GM23338 (cell line): ENCODE measurements around the gene DGKB. TPM values are rescaled to one million over a fixed set of nuclear protein-coding genes. Genes with fewer than 3 reads are reported as not detected.

ENCODE experiments used
- ATAC-seq: fragments of 200-7000 bp; cut with Tn5 transposase; 3 replicates; pipeline ENCODE4 v1.9.1; 2020
- DNase-seq: peaks from one replicate; pipeline ENCODE4 v3.0.0-alpha.2; 2015; ENCODE audit warnings: low spot score
- H2AFZ ChIP-seq: fragments of 200-600 bp; sonication (generic); 2 replicates; pipeline ENCODE4 v1.8.0; 2016; ENCODE audit warnings: antibody characterized with exemption, mild to moderate bottlenecking, moderate library complexity
- H3F3A ChIP-seq: fragments of 200-600 bp; sonication (generic); replicated peaks from 2 replicates; pipeline ENCODE4 v1.8.0; 2017; ENCODE audit warnings: antibody characterized with exemption, mixed run types, low read depth
- H3K27ac ChIP-seq: fragments of 200-600 bp; sonication (generic); 2 replicates; pipeline ENCODE4 v1.6.1; 2016; ENCODE audit warnings: low read depth
- H3K27me3 ChIP-seq: fragments of 200-600 bp; sonication (generic); 2 replicates; pipeline ENCODE4 v1.8.0; 2016; ENCODE audit warnings: mild to moderate bottlenecking, mixed run types, moderate library complexity; ENCODE audit not compliant: insufficient read depth
- H3K36me3 ChIP-seq: fragments of 200-600 bp; sonication (generic); 2 replicates; pipeline ENCODE4 v1.8.0; 2016; ENCODE audit warnings: mild to moderate bottlenecking; ENCODE audit not compliant: insufficient read depth
- H3K4me1 ChIP-seq: fragments of 200-600 bp; sonication (generic); 2 replicates; pipeline ENCODE4 v1.8.0; 2016; ENCODE audit warnings: mild to moderate bottlenecking, moderate library complexity; ENCODE audit not compliant: insufficient read depth
- H3K4me2 ChIP-seq: fragments of 200-600 bp; sonication (generic); 2 replicates; pipeline ENCODE4 v1.7.1; 2017; ENCODE audit warnings: mixed run types
- H3K4me3 ChIP-seq: fragments of 200-600 bp; sonication (generic); 2 replicates; pipeline ENCODE4 v1.6.1; 2016; ENCODE audit warnings: mixed run types
- H3K79me2 ChIP-seq: fragments of 200-600 bp; sonication (generic); replicated peaks from 2 replicates; pipeline ENCODE4 v1.8.0; 2017; ENCODE audit warnings: mild to moderate bottlenecking; ENCODE audit not compliant: insufficient read depth
- H3K9me2 ChIP-seq: fragments of 200-600 bp; sonication (generic); 2 replicates; pipeline ENCODE4 v1.8.0; 2017; ENCODE audit not compliant: insufficient read depth
- H4K20me1 ChIP-seq: fragments of 200-600 bp; sonication (generic); replicated peaks from 2 replicates; pipeline ENCODE4 v1.8.0; 2017; ENCODE audit warnings: mild to moderate bottlenecking; ENCODE audit not compliant: insufficient read depth
- H3K27ac Mint-ChIP-seq: 2 replicates; pipeline ENCODE4 v1.8.0; 2020; ENCODE audit warnings: inconsistent platforms, mild to moderate bottlenecking, moderate library complexity, mixed read lengths
- H3K27me3 Mint-ChIP-seq: 3 replicates; pipeline ENCODE4 v1.8.0; 2022; ENCODE audit warnings: low read depth, mild to moderate bottlenecking, moderate library complexity, mixed read lengths, inconsistent platforms; ENCODE audit not compliant: insufficient read depth, poor library complexity
- H3K36me3 Mint-ChIP-seq: 3 replicates; pipeline ENCODE4 v1.8.0; 2021; ENCODE audit warnings: low read depth, mild to moderate bottlenecking, inconsistent platforms, moderate library complexity, mixed read lengths
- H3K4me1 Mint-ChIP-seq: 3 replicates; pipeline ENCODE4 v1.8.0; 2020; ENCODE audit warnings: mild to moderate bottlenecking, inconsistent platforms, mixed read lengths
- H3K4me3 Mint-ChIP-seq: 3 replicates; pipeline ENCODE4 v1.8.0; 2021; ENCODE audit warnings: moderate library complexity, mild to moderate bottlenecking, inconsistent platforms, mixed read lengths
- H3K9me3 Mint-ChIP-seq: 3 replicates; pipeline ENCODE4 v1.8.0; 2020; ENCODE audit warnings: moderate library complexity, mild to moderate bottlenecking, inconsistent platforms, mixed read lengths
- CREB1 ChIP-seq: fragments of 250-450 bp; sonication (Bioruptor Pico); IDR thresholded peaks from 2 replicates; pipeline ENCODE4 v1.5.0; 2020; ENCODE audit warnings: low read depth, mild to moderate bottlenecking, moderate library complexity
- EZH2 ChIP-seq: fragments of 200-600 bp; sonication (generic); IDR thresholded peaks from one replicate; pipeline ENCODE4 v1.8.0; 2017; ENCODE audit warnings: antibody characterized with exemption, mild to moderate bottlenecking, low read depth; ENCODE audit not compliant: unreplicated experiment
- EZH2phosphoT487 ChIP-seq: fragments of 200-600 bp; sonication (generic); IDR thresholded peaks from one replicate; pipeline ENCODE4 v1.8.1; 2018; ENCODE audit warnings: antibody characterized with exemption; ENCODE audit not compliant: unreplicated experiment
- JUNB ChIP-seq: IDR thresholded peaks from one replicate; pipeline ENCODE4 v1.6.1; 2016; ENCODE audit warnings: antibody characterized with exemption; ENCODE audit not compliant: unreplicated experiment
- NANOG ChIP-seq: IDR thresholded peaks from 2 replicates; pipeline ENCODE4 v1.6.1; 2016; ENCODE audit warnings: antibody characterized with exemption, borderline replicate concordance
- POLR2AphosphoS5 ChIP-seq: IDR thresholded peaks from 2 replicates; pipeline ENCODE4 v1.6.1; 2016; ENCODE audit warnings: antibody characterized with exemption, low read depth
- STAT1 ChIP-seq: IDR thresholded peaks from one replicate; pipeline ENCODE4 v1.6.1; 2016; ENCODE audit warnings: antibody characterized with exemption; ENCODE audit not compliant: unreplicated experiment
- ZNF114 ChIP-seq: fragments of 250-450 bp; sonication (Bioruptor Pico); IDR thresholded peaks from 2 replicates; pipeline ENCODE4 v1.5.0; 2020; ENCODE audit warnings: mild to moderate bottlenecking, moderate library complexity
- ZNF331 ChIP-seq: fragments of 250-450 bp; sonication (Bioruptor Pico); IDR thresholded peaks from 2 replicates; pipeline ENCODE4 v1.5.0; 2020; ENCODE audit warnings: low read depth, mild to moderate bottlenecking, moderate library complexity
- polyA plus RNA-seq: library from polyadenylated mRNA; unstranded; fragments of >200 nt; fragmentation: Nextera tagmentation; extraction: Ambion mirVana; gene quantifications from 2 replicates; pipeline ENCODE4 v1.2.1, GENCODE V29; 2016
- total RNA-seq: library from RNA; depleted of rRNA; stranded (reverse); fragments of >200 nt; shearing (Covaris generic); gene quantifications from 2 replicates; pipeline ENCODE4 v1.2.3, GENCODE V29; 2014
- TF ChIP-seq, protein P1 (sequence below): fragments of 250-450 bp; sonication (Bioruptor Pico); IDR thresholded peaks from 2 replicates; pipeline ENCODE4 v1.5.0; 2020; ENCODE audit warnings: mild to moderate bottlenecking, moderate library complexity
- TF ChIP-seq, protein P2 (sequence below), 2 experiments: fragments of 200-600 bp in 1 of 2; sonication (generic) in 1 of 2; conservative IDR thresholded peaks; 2 replicates each; pipeline versions ENCODE4 v1.5.1 to v1.6.1; 2016 to 2017; ENCODE audit warnings: antibody characterized with exemption in 2 of 2, low read depth in 2 of 2, mild to moderate bottlenecking in 2 of 2, moderate library complexity in 1 of 2
- TF ChIP-seq, protein P3 (sequence below): IDR thresholded peaks from one replicate; pipeline ENCODE4 v1.6.1; 2018; ENCODE audit warnings: antibody characterized with exemption; ENCODE audit not compliant: unreplicated experiment
- TF ChIP-seq, protein P4 (sequence below): IDR thresholded peaks from 2 replicates; pipeline ENCODE4 v1.6.1; 2016; ENCODE audit warnings: antibody characterized with exemption

DGKB gene
- total and polyA plus RNA-seq, 2 experiments from 2014 or later = 4.8 to 11.5 TPM

DNA sequence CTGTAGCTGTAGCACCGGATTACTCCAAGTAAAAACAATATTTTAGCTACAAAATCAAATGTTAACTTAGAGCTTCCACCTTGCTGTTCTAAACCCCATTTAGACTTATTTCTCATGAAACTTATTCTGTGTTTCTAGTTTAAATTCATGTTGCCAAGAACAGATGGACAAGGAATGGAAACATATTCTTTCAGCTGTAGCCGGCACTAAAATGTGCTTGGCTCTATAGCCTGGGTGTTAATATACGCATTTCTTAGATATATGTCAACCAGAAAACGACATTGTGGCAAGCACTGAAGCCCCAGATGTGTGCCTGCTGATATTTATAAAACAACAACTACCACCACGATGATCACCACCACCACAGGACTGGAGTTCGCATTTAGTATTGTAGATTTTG, 722.8 kb downstream of the DGKB start:
- Histone ChIP-seq H3K36me3 (no peaks in the 10 kb centered on the region), H3K4me3 (no peak overlapping the region), H3K27ac (no peak overlapping the region), H3K9me2 (peaks cover 2% of the 10 kb centered on the region), H3F3A (no peaks in the 10 kb centered on the region), H4K20me1 (no peaks in the 10 kb centered on the region), H3K27me3 (no peaks in the 10 kb centered on the region), H3K79me2 (no peaks in the 10 kb centered on the region), H3K4me1 (no peaks in the 10 kb centered on the region), H2AFZ (no peak overlapping the region), H3K4me2 (no peak overlapping the region)
- Mint-ChIP-seq H3K4me1 (no peaks in the 10 kb centered on the region), H3K27ac (no peak overlapping the region), H3K36me3 (0 out of 3 replicates have a peak, but pooled peaks cover 3% of the 10 kb centered on the region), H3K27me3 (no peaks in the 10 kb centered on the region), H3K4me3 (no peak overlapping the region), H3K9me3 (no peaks in the 10 kb centered on the region)
- no peak for DNase-seq
- ATAC-seq = no peak
- TF ChIP-seq, protein P1, sequence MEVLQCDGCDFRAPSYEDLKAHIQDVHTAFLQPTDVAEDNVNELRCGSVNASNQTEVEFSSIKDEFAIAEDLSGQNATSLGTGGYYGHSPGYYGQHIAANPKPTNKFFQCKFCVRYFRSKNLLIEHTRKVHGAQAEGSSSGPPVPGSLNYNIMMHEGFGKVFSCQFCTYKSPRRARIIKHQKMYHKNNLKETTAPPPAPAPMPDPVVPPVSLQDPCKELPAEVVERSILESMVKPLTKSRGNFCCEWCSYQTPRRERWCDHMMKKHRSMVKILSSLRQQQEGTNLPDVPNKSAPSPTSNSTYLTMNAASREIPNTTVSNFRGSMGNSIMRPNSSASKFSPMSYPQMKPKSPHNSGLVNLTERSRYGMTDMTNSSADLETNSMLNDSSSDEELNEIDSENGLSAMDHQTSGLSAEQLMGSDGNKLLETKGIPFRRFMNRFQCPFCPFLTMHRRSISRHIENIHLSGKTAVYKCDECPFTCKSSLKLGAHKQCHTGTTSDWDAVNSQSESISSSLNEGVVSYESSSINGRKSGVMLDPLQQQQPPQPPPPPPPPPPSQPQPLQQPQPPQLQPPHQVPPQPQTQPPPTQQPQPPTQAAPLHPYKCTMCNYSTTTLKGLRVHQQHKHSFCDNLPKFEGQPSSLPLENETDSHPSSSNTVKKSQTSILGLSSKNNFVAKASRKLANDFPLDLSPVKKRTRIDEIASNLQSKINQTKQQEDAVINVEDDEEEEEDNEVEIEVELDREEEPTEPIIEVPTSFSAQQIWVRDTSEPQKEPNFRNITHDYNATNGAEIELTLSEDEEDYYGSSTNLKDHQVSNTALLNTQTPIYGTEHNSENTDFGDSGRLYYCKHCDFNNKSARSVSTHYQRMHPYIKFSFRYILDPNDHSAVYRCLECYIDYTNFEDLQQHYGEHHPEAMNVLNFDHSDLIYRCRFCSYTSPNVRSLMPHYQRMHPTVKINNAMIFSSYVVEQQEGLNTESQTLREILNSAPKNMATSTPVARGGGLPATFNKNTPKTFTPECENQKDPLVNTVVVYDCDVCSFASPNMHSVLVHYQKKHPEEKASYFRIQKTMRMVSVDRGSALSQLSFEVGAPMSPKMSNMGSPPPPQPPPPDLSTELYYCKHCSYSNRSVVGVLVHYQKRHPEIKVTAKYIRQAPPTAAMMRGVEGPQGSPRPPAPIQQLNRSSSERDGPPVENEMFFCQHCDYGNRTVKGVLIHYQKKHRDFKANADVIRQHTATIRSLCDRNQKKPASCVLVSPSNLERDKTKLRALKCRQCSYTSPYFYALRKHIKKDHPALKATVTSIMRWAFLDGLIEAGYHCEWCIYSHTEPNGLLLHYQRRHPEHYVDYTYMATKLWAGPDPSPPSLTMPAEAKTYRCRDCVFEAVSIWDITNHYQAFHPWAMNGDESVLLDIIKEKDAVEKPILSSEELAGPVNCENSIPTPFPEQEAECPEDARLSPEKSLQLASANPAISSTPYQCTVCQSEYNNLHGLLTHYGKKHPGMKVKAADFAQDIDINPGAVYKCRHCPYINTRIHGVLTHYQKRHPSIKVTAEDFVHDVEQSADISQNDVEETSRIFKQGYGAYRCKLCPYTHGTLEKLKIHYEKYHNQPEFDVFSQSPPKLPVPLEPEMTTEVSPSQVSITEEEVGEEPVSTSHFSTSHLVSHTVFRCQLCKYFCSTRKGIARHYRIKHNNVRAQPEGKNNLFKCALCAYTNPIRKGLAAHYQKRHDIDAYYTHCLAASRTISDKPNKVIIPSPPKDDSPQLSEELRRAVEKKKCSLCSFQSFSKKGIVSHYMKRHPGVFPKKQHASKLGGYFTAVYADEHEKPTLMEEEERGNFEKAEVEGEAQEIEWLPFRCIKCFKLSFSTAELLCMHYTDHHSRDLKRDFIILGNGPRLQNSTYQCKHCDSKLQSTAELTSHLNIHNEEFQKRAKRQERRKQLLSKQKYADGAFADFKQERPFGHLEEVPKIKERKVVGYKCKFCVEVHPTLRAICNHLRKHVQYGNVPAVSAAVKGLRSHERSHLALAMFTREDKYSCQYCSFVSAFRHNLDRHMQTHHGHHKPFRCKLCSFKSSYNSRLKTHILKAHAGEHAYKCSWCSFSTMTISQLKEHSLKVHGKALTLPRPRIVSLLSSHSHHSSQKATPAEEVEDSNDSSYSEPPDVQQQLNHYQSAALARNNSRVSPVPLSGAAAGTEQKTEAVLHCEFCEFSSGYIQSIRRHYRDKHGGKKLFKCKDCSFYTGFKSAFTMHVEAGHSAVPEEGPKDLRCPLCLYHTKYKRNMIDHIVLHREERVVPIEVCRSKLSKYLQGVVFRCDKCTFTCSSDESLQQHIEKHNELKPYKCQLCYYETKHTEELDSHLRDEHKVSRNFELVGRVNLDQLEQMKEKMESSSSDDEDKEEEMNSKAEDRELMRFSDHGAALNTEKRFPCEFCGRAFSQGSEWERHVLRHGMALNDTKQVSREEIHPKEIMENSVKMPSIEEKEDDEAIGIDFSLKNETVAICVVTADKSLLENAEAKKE (CRISPR knock-in tag) = no peak
- TF ChIP-seq, protein P2, sequence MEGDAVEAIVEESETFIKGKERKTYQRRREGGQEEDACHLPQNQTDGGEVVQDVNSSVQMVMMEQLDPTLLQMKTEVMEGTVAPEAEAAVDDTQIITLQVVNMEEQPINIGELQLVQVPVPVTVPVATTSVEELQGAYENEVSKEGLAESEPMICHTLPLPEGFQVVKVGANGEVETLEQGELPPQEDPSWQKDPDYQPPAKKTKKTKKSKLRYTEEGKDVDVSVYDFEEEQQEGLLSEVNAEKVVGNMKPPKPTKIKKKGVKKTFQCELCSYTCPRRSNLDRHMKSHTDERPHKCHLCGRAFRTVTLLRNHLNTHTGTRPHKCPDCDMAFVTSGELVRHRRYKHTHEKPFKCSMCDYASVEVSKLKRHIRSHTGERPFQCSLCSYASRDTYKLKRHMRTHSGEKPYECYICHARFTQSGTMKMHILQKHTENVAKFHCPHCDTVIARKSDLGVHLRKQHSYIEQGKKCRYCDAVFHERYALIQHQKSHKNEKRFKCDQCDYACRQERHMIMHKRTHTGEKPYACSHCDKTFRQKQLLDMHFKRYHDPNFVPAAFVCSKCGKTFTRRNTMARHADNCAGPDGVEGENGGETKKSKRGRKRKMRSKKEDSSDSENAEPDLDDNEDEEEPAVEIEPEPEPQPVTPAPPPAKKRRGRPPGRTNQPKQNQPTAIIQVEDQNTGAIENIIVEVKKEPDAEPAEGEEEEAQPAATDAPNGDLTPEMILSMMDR (conservative IDR thresholded peaks at IDR 0.05; ENCODE audit: low read depth in 2 of 2) = no peak
- TF ChIP-seq EZH2phosphoT487 (no peak), CREB1 (CRISPR knock-in tag) (no peak), EZH2 (no peak), ZNF331 (no peak), ZNF114 (no peak), STAT1 (no peak), JUNB (no peak), NANOG (no peak), POLR2AphosphoS5 (no peak)
- TF ChIP-seq, protein P3, sequence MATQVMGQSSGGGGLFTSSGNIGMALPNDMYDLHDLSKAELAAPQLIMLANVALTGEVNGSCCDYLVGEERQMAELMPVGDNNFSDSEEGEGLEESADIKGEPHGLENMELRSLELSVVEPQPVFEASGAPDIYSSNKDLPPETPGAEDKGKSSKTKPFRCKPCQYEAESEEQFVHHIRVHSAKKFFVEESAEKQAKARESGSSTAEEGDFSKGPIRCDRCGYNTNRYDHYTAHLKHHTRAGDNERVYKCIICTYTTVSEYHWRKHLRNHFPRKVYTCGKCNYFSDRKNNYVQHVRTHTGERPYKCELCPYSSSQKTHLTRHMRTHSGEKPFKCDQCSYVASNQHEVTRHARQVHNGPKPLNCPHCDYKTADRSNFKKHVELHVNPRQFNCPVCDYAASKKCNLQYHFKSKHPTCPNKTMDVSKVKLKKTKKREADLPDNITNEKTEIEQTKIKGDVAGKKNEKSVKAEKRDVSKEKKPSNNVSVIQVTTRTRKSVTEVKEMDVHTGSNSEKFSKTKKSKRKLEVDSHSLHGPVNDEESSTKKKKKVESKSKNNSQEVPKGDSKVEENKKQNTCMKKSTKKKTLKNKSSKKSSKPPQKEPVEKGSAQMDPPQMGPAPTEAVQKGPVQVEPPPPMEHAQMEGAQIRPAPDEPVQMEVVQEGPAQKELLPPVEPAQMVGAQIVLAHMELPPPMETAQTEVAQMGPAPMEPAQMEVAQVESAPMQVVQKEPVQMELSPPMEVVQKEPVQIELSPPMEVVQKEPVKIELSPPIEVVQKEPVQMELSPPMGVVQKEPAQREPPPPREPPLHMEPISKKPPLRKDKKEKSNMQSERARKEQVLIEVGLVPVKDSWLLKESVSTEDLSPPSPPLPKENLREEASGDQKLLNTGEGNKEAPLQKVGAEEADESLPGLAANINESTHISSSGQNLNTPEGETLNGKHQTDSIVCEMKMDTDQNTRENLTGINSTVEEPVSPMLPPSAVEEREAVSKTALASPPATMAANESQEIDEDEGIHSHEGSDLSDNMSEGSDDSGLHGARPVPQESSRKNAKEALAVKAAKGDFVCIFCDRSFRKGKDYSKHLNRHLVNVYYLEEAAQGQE = no peak
- TF ChIP-seq, protein P4, sequence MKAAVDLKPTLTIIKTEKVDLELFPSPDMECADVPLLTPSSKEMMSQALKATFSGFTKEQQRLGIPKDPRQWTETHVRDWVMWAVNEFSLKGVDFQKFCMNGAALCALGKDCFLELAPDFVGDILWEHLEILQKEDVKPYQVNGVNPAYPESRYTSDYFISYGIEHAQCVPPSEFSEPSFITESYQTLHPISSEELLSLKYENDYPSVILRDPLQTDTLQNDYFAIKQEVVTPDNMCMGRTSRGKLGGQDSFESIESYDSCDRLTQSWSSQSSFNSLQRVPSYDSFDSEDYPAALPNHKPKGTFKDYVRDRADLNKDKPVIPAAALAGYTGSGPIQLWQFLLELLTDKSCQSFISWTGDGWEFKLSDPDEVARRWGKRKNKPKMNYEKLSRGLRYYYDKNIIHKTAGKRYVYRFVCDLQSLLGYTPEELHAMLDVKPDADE = no peak
